CD14-positive monocyte (primary cell): ENCODE results near the gene KIF3B. TPM values are rescaled to one million over a fixed set of nuclear protein-coding genes. Genes with fewer than 3 reads are reported as not detected.

ENCODE experiments used
- DNase-seq, 3 donors: peaks; one replicate each; pipeline ENCODE4 v3.0.0-alpha.2; 2011 to 2022
- H2AFZ ChIP-seq: 2 replicates; pipeline ENCODE4 v1.6.0; 2012; ENCODE audit warnings: mild to moderate bottlenecking, low read depth, low read length, inconsistent platforms; ENCODE audit not compliant: insufficient read depth, poor library complexity, severe bottlenecking
- H3K27ac ChIP-seq, 2 donors: 1 replicate in 1 of 2; 2 replicates in 1 of 2; pipeline ENCODE4 v1.5.1; 2012 to 2013; ENCODE audit warnings: low read length in 2 of 2, control low read depth in 1 of 2, inconsistent platforms in 1 of 2, low read depth in 1 of 2, mild to moderate bottlenecking in 1 of 2
- H3K27me3 ChIP-seq, 2 donors: one replicate each; pipeline versions ENCODE4 v1.6.0 to v1.6.1; 2011 to 2013; ENCODE audit warnings: low read length in 2 of 2; ENCODE audit not compliant: control insufficient read depth in 2 of 2, insufficient read depth in 2 of 2
- H3K36me3 ChIP-seq, 2 donors: replicated peaks in 1 of 2; 1 replicate in 1 of 2; 2 replicates in 1 of 2; pipeline versions ENCODE4 v1.5.1 to v1.6.1; 2012 to 2013; ENCODE audit warnings: low read length in 2 of 2, control low read depth in 1 of 2, inconsistent platforms in 1 of 2, mild to moderate bottlenecking in 1 of 2; ENCODE audit not compliant: insufficient read depth in 2 of 2, control insufficient read depth in 1 of 2
- H3K4me1 ChIP-seq, 2 donors: 1 replicate in 1 of 2; 2 replicates in 1 of 2; pipeline versions ENCODE4 v1.5.1 to v1.6.1; 2012 to 2013; ENCODE audit warnings: low read length in 2 of 2, control low read depth in 1 of 2, inconsistent platforms in 1 of 2, mild to moderate bottlenecking in 1 of 2, moderate library complexity in 1 of 2; ENCODE audit not compliant: insufficient read depth in 2 of 2, control insufficient read depth in 1 of 2
- H3K4me2 ChIP-seq: replicated peaks from 2 replicates; pipeline ENCODE3; 2012; ENCODE audit warnings: low read length, moderate library complexity, mild to moderate bottlenecking; ENCODE audit not compliant: poor library complexity, severe bottlenecking; ENCODE audit errors: extremely low read depth
- H3K4me3 ChIP-seq, 3 experiments: fragments of 200-600 bp in 1 of 3; sonication (generic) in 1 of 3; replicated peaks in 1 of 3; 1 replicate in 2 of 3; 2 replicates in 1 of 3; pipeline ENCODE4 v1.5.1; 2011 to 2013; ENCODE audit warnings: low read length in 3 of 3, mild to moderate bottlenecking in 3 of 3, control low read depth in 2 of 3, low read depth in 2 of 3, inconsistent platforms in 1 of 3, moderate library complexity in 1 of 3
- H3K79me2 ChIP-seq: 2 replicates; pipeline ENCODE4 v1.6.0; 2012; ENCODE audit warnings: mild to moderate bottlenecking, control low read depth, inconsistent platforms, low read length, moderate library complexity; ENCODE audit not compliant: insufficient read depth
- H3K9ac ChIP-seq: 2 replicates; pipeline ENCODE4 v1.6.0; 2017; ENCODE audit warnings: low read length, mild to moderate bottlenecking; ENCODE audit not compliant: insufficient read depth, poor library complexity, severe bottlenecking
- H3K9me3 ChIP-seq, 2 donors: replicated peaks in 1 of 2; 1 replicate in 1 of 2; 2 replicates in 1 of 2; pipeline versions ENCODE4 v1.5.1 to v1.6.1; 2012 to 2013; ENCODE audit warnings: low read length in 2 of 2, control low read depth in 1 of 2; ENCODE audit not compliant: control insufficient read depth in 1 of 2, insufficient read depth in 1 of 2
- H4K20me1 ChIP-seq: 2 replicates; pipeline ENCODE4 v1.6.0; 2012; ENCODE audit warnings: mild to moderate bottlenecking, low read length, control low read depth, moderate library complexity; ENCODE audit not compliant: insufficient read depth
- H3K27ac Mint-ChIP-seq, 7 donors: one replicate each; pipeline ENCODE4 v1.8.0; 2020; ENCODE audit warnings: mild to moderate bottlenecking in 7 of 7, mixed read lengths in 7 of 7, moderate library complexity in 6 of 7, inconsistent platforms in 2 of 7
- H3K27me3 Mint-ChIP-seq, 3 donors: one replicate each; pipeline ENCODE4 v1.8.0; 2021 to 2022; ENCODE audit warnings: low read depth in 3 of 3, mild to moderate bottlenecking in 3 of 3, mixed read lengths in 3 of 3, moderate library complexity in 3 of 3, inconsistent platforms in 1 of 3
- H3K36me3 Mint-ChIP-seq, 2 donors: one replicate each; pipeline ENCODE4 v1.8.0; 2020; ENCODE audit warnings: mixed read lengths in 2 of 2, inconsistent platforms in 1 of 2, mild to moderate bottlenecking in 1 of 2
- H3K4me1 Mint-ChIP-seq: one replicate; pipeline ENCODE4 v1.8.0; 2020; ENCODE audit warnings: mild to moderate bottlenecking, mixed read lengths
- H3K4me3 Mint-ChIP-seq, 2 donors: one replicate each; pipeline ENCODE4 v1.8.0; 2020; ENCODE audit warnings: mild to moderate bottlenecking in 2 of 2, mixed read lengths in 2 of 2, moderate library complexity in 1 of 2
- H3K9me3 Mint-ChIP-seq, 7 donors: one replicate each; pipeline ENCODE4 v1.8.0; 2020 to 2022; ENCODE audit warnings: mixed read lengths in 7 of 7, mild to moderate bottlenecking in 6 of 7, moderate library complexity in 6 of 7, inconsistent platforms in 2 of 7
- CTCF ChIP-seq: fragments of 200-600 bp; IDR thresholded peaks from one replicate; pipeline ENCODE4 v1.8.0; 2022; ENCODE audit warnings: antibody characterized with exemption, mild to moderate bottlenecking
- WGBS: methylation state at CpG from one replicate; pipeline ENCODE4 v1.1.5; 2013; ENCODE audit warnings: missing lambda C conversion rate; ENCODE audit not compliant: insufficient coverage; 5-methylcytosine and 5-hydroxymethylcytosine counted together
- intact Hi-C, 2 donors: fragments of 100-400 bp; cut with micrococcal nuclease; formaldehyde crosslinking; loops; one replicate each; pipeline versions ENCODE4 v1.15.0 to v1.15.1; 2023
- polyA plus RNA-seq, 3 donors: library from polyadenylated mRNA; depleted of rRNA in 1 of 3; unstranded in 2 of 3; stranded (reverse) in 1 of 3; fragments of 300-500 nt in 2 of 3; fragments of >200 nt in 1 of 3; fragmentation: Illumina TruSeq in 2 of 3; gene quantifications; 1 replicate in 2 of 3; 2 replicates in 1 of 3; pipeline ENCODE4 v1.2.3, GENCODE V29; 2012 to 2021

Gene KIF3B
- polyA plus RNA-seq, 3 donors, result 1.5 to 7.5 (median 3.4) TPM

DNA sequence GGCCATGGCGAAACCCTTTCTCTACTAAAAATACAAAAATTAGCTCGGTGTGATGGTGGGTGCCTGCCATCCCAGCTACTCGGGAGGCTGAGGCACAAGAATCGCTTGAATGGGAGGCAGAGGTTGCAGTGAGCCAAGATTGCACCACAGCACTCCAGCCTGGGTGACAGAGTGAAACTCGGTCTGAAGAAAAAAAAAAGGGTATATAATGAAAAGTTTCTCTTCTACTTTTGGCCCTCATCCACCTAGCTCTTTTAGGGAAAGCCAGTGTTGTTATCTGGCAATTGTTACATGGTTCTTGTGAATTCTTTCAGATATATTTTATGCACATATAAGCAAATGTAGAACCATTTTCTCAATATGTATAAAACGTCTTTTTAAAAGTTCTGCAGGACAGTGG lies 19.0 kb downstream of the KIF3B start:
- H3K36me3 Mint-ChIP-seq, result peaks cover 9 to 10% of the 10 kb centered on the region in 2 donors
- H3K4me3 Mint-ChIP-seq, result no peak overlapping the region
- no peaks in the 10 kb centered on the region for H3K36me3 ChIP-seq
- H3K27ac Mint-ChIP-seq, result no peak overlapping the region
- intact Hi-C loops, result no loop called here
- H2AFZ ChIP-seq, result no peak overlapping the region
- peaks cover 0 to 4% of the 10 kb centered on the region in 2 donors for H3K4me1 ChIP-seq
- peaks cover 23% of the 10 kb centered on the region for H3K4me1 Mint-ChIP-seq
- no peak for DNase-seq
- H3K9me3 Mint-ChIP-seq, result peaks cover 0 to 2% (median 0%) of the 10 kb centered on the region in 7 donors
- peaks cover 0 to 2% (median 0%) of the 10 kb centered on the region in 3 donors for H3K27me3 Mint-ChIP-seq
- no peak overlapping the region for H3K27ac ChIP-seq
- TF ChIP-seq CTCF, result no peak
- H3K79me2 ChIP-seq, result peaks cover 12% of the 10 kb centered on the region
- H4K20me1 ChIP-seq, result peaks cover 21% of the 10 kb centered on the region
- H3K4me2 ChIP-seq, result no peak overlapping the region
- H3K9ac ChIP-seq, result no peak overlapping the region
- H3K27me3 ChIP-seq, result no peaks in the 10 kb centered on the region
- WGBS, result no CpG with 5 or more reads among the region's 6 CpGs
- no peak overlapping the region for H3K4me3 ChIP-seq
- H3K9me3 ChIP-seq, result no peaks in the 10 kb centered on the region

- Histone ChIP-seq H3K9me3 (no peaks in the 10 kb centered on the region), H2AFZ (no peak overlapping the region), H3K4me2 (no peak overlapping the region), H3K4me1 (peaks cover 0 to 4% of the 10 kb centered on the region in 2 donors), H3K27ac (no peak overlapping the region), H3K36me3 (peaks cover 0 to under 1% of the 10 kb centered on the region in 2 donors), H3K27me3 (no peaks in the 10 kb centered on the region), H3K79me2 (peaks cover 9% of the 10 kb centered on the region), H3K9ac (no peak overlapping the region), H3K4me3 (no peak overlapping the region), H4K20me1 (peaks cover 16% of the 10 kb centered on the region)
- Mint-ChIP-seq H3K36me3 (peaks cover 13 to 14% of the 10 kb centered on the region in 2 donors), H3K4me3 (no peak overlapping the region), H3K27ac (no peak overlapping the region), H3K9me3 (peaks cover 0 to 2% (median 0%) of the 10 kb centered on the region in 7 donors), H3K27me3 (peaks cover 0 to 2% (median 0%) of the 10 kb centered on the region in 3 donors), H3K4me1 (peaks cover 23% of the 10 kb centered on the region)
- intact Hi-C loops, result no loop called here
- DNase-seq, result no peak
- no peak for TF ChIP-seq CTCF
- WGBS, result 91% methylated on average over 4 of the region's 6 CpGs
These were observed 19.5 kb downstream of the KIF3B start for GRCh38 chr20:32296819-32297420.
